Esophagus muscularis mucosa (tissue), 4 donors: Measurements from ENCODE around the gene TRAPPC2L.

Source experiments
- CTCF ChIP-seq, 3 experiments: fragments of 200-600 bp in 2 of 3; fragments of 450-650 bp in 1 of 3; sonication (generic) in 2 of 3; IDR thresholded peaks; one replicate each; pipeline ENCODE4 v1.5.1; 2017 to 2019; ENCODE audit warnings: antibody characterized with exemption in 3 of 3, mild to moderate bottlenecking in 2 of 3, moderate library complexity in 1 of 3
- EP300 ChIP-seq: sonication (generic); formaldehyde crosslinking; IDR thresholded peaks from one replicate; pipeline ENCODE4 v1.6.1; 2017; ENCODE audit warnings: antibody characterized with exemption
- POLR2A ChIP-seq: fragments of 450-650 bp; IDR thresholded peaks from one replicate; pipeline ENCODE4 v1.6.1; 2017; ENCODE audit warnings: antibody characterized with exemption, moderate library complexity, mild to moderate bottlenecking, low read depth

- TF ChIP-seq EP300 (no peak), CTCF (IDR thresholded peaks at IDR 0.05) (no peak), POLR2A (no peak)
Observed at GRCh38 chr16:88884569-88885271, 27.8 kb downstream of the TRAPPC2L start.
